ENCODE measurements around the gene GRWD1. TPM values are rescaled to one million over a fixed set of nuclear protein-coding genes. Genes with fewer than 3 reads are reported as not detected.

The GRWD1 gene
- total and polyA plus RNA-seq, 10 of the 15 experiments (the other 5 are each of a cell fraction or from before 2014, with no cell fraction given): 1.4 to 103 (median 30.7) TPM

- H3K4me2 ChIP-seq (ENCODE audit: control insufficient read depth, insufficient read depth): no peak overlapping the region
- DNase-seq (ENCODE audit: low read depth, low spot score) (no peak), ATAC-seq (no peak; the same call in 2 of the 3 replicates), FAIRE-seq (no peak)
- H3K9ac ChIP-seq (ENCODE audit: control insufficient read depth, insufficient read depth, low read length): no peak overlapping the region
- no peaks in the 10 kb centered on the region for H3K9me3 ChIP-seq (replicated peaks; ENCODE audit: control insufficient read depth, insufficient read depth, low read length)
- no peaks in the 10 kb centered on the region for H3K27me3 ChIP-seq (replicated peaks in 1 of 2; ENCODE audit: control insufficient read depth in 2 of 2, insufficient read depth in 2 of 2, low read length in 1 of 2)
- ChIA-PET SMC1A (ENCODE audit: uncharacterized antibody, unreplicated experiment) (no interaction called here), POLR2A (no interaction called here), CTCF (interaction anchor here (2.2 kb wide), 1 partner anchor 9 kb away, joined by 10 read pairs; no protein-coding TSS in a partner anchor), RAD21 (ENCODE audit: unreplicated experiment) (no interaction called here)
- in situ Hi-C loops (cut with MboI) (no loop called here), intact Hi-C loops (cut with micrococcal nuclease; ENCODE audit: unreplicated experiment) (no loop called here)
- H4K20me1 ChIP-seq (ENCODE audit: control insufficient read depth, insufficient read depth): no peaks in the 10 kb centered on the region
- H2AFZ ChIP-seq (ENCODE audit: control insufficient read depth, low read depth, low read length): no peak overlapping the region; the same call in 1 of the 2 replicates
- 30% methylated on average over 46 of the region's 52 CpGs for WGBS (ENCODE audit: insufficient coverage, insufficient replicate concordance, low lambda C conversion rate, missing lambda C conversion rate)
- H3K36me3 ChIP-seq (ENCODE audit: control insufficient read depth in 2 of 2, insufficient read depth in 2 of 2, low read length in 1 of 2): peaks cover 0 to 2% of the 10 kb centered on the region in 2 experiments; a peak in 1 of 4 replicates
- TF ChIP-seq SKIL (IDR thresholded peaks at IDR 0.05; ENCODE audit: low read depth, poor library complexity, severe bottlenecking) (no peak), MEF2B (IDR thresholded peaks at IDR 0.05; ENCODE audit: partially characterized antibody, poor library complexity, severe bottlenecking) (no peak), SIX5 (IDR thresholded peaks at IDR 0.05; ENCODE audit: low read depth, low read length, severe bottlenecking) (peak; percentile 47), POLR2A (IDR thresholded peaks at IDR 0.05; ENCODE audit: low read depth, low read length) (peak; percentile 46; the same call in 1 of the 2 replicates), RB1 (IDR thresholded peaks at IDR 0.05; ENCODE audit: borderline replicate concordance) (no peak), ZNF24 (IDR thresholded peaks at IDR 0.05) (no peak)
- no peak overlapping the region for H3K27ac ChIP-seq (ENCODE audit: control insufficient read depth, insufficient read depth)
- no peaks in the 10 kb centered on the region for H3K79me2 ChIP-seq (ENCODE audit: control insufficient read depth, insufficient read depth, low read length)
- no peaks in the 10 kb centered on the region for H3K4me1 ChIP-seq (ENCODE audit: control insufficient read depth, insufficient read depth, low read length)
- BruUV-seq (replicated peaks): no TSS peak
- H3K4me3 ChIP-seq: no peak overlapping the region
Observed at GRCh38 chr19:48480558-48481500, 35.0 kb downstream of the GRWD1 start.

Data from GM12878 (cell line).